Fibroblast of mammary gland (primary cell): ENCODE measurements around the gene RFX2.

Source experiments
- DNase-seq: peaks from one replicate; pipeline ENCODE4 v3.0.0-alpha.2; 2010; ENCODE audit warnings: low read depth
- H3K4me3 ChIP-seq: 2 replicates; pipeline ENCODE4 v1.5.1; 2011; ENCODE audit warnings: low read depth, mild to moderate bottlenecking, low read length, moderate library complexity; ENCODE audit not compliant: control insufficient read depth
- TF ChIP-seq, protein P1 (sequence below): conservative IDR thresholded peaks from 2 replicates; pipeline ENCODE4 v1.5.1; 2011; ENCODE audit warnings: low read depth, low read length, inconsistent platforms; ENCODE audit not compliant: control insufficient read depth, insufficient read depth

The RFX2 gene

DNA sequence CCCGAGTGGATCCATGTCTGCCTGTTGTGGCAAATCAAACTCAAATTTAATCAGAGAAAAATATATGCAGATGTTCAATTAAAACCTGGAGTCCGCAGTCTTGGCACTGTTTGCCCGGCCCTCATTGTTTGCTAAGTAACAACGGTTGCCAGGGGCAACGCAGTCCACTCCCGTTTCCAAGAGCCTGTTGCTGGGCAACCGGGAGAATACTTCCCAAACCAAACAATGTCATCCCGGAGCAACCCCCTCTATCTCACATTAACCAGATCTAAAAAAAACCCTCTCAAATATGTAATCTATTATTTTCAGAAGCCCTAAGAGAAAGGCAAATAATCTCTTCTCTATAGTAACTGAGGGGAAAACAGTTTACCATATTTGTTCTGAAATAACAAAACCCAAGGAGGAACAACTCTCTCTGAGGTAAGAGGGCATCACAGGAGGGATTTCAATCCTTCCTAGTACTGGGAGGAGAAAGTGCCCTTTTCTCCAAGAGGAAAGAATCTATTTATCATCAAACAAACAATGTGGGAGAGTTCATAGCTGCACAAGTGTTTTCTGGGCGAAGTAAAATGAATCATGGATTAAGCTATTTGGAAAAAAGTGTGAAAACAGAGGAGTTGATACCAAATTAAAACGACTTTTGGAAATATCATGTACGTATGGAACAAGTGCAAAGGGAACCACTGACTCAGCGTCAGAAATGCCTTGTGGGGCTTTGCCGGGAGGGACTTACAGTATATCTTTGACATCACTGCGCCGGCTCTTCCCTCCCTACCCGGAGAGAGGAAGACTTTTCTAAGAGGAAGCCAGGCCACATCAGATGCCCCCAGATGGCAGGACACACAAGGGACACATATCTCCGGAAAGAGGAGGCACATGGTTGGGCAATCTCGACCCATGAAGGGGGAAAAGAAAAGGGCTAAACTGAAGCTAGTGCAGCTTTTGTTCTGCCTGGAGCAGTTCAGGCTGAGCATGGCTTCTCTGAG is 43.3 kb downstream of the RFX2 start:
- peak; percentile 88 for DNase-seq
- no peak overlapping the region for H3K4me3 ChIP-seq
- TF ChIP-seq, protein P1, sequence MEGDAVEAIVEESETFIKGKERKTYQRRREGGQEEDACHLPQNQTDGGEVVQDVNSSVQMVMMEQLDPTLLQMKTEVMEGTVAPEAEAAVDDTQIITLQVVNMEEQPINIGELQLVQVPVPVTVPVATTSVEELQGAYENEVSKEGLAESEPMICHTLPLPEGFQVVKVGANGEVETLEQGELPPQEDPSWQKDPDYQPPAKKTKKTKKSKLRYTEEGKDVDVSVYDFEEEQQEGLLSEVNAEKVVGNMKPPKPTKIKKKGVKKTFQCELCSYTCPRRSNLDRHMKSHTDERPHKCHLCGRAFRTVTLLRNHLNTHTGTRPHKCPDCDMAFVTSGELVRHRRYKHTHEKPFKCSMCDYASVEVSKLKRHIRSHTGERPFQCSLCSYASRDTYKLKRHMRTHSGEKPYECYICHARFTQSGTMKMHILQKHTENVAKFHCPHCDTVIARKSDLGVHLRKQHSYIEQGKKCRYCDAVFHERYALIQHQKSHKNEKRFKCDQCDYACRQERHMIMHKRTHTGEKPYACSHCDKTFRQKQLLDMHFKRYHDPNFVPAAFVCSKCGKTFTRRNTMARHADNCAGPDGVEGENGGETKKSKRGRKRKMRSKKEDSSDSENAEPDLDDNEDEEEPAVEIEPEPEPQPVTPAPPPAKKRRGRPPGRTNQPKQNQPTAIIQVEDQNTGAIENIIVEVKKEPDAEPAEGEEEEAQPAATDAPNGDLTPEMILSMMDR = no peak

DNA sequence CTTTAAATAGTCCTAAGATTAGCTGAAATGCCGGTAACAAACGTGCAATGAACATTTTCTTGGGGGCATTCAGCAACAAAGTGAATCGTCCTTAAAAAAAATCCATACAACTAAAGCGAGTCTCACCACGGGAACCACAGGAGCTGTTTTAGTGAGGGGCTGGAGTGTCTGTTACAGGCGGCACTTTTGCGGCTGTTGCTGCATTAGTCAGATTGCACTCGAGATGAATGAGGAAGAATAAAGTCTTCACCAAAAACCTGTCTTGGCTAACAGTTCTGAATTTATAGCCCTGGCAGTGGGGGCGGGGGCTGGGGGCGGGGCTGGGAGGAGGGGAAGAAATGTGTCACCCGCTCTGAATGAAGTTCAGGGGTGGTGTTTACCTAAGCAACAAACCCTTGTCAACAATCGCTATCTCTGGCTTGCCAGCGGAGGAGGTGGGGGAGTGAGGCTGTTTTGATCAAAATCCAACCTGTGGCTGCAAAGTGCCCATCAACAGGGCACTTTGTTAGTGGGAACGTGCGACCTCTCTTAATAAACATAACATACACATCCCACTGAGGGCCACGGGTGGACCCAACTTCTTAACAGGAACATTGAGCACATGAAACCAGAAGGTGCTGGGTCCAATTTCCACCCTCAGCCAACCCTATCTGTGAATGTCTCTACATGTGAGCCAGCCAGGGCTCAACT is 44.5 kb downstream of the RFX2 start:
- H3K4me3 ChIP-seq = no peak overlapping the region
- TF ChIP-seq, protein P1 = no peak
- DNase-seq = peak; percentile 46

DNA sequence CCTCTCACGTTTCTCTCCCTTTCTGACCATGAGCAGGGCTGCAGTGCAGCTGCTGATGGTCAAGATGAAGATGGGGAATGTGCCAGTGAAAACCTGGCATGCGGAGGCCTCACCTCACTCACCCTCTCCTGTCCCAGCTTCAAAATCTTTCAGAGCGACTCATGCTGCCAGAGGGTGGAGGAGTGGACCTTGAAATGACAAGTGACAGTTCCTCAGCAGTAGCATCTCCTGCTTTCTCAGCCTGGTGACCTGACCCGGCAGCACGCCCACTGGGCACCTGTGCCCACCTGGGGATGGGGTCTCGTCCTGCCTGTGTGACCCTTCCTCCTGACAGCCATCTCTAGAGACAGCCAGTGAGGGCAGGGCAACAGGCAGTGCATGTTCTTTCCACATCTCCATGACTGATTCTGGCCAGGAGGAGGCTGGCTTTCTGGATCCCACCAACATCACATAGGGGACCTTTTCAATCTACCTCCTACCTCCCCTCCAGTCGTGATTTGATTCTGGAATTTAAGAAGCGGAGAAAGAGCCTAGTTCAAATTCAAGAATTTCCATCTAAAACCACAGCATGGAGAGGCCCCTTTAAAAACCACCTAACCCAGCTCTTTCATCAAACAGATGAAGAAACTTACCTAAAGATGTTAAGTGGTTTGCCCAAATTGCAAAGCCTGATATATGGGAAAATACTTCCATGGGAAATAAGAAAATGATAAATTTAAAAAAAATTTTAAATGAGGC is 45.8 kb downstream of the RFX2 start:
- TF ChIP-seq, protein P1 = no peak
- H3K4me3 ChIP-seq = no peak overlapping the region
- DNase-seq = no peak

DNA sequence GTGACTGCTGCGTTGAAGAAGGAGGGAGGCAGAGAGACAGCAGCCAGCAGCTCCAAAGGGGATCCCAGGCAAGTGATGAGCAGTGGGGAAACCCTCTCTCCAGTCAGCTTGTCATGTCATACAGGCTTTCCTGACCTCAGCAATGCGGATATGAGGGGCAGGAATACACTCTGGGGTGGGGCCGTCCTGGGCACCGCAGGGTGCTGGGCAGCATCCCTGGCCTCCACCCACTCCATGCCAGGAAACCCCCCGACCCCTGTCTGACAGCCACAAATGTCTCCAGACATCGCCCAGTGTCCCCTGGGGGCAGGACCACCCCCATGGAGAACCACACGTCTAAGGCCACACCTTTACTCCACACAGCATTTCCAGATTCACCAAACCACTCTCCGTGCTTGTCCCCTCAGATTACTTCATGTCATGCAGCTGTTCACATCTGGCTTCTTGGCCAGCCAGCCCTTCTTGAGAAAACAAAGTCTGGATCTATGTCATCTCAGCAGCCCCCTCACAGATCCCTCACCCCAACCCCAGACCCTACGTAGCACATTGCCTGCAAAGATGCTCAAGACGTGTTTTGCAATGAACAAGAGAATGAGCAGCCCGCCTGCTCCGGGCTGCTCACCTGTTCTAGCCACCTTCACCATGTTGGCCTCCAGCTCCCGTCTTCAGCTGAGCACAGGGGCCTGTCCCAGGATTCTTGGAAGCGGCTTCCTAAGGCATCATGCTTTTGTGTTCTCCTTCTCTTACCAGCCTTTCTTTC is 46.5 kb downstream of the RFX2 start:
- DNase-seq = no peak
- TF ChIP-seq, protein P1 = no peak
- H3K4me3 ChIP-seq = no peak overlapping the region

DNA sequence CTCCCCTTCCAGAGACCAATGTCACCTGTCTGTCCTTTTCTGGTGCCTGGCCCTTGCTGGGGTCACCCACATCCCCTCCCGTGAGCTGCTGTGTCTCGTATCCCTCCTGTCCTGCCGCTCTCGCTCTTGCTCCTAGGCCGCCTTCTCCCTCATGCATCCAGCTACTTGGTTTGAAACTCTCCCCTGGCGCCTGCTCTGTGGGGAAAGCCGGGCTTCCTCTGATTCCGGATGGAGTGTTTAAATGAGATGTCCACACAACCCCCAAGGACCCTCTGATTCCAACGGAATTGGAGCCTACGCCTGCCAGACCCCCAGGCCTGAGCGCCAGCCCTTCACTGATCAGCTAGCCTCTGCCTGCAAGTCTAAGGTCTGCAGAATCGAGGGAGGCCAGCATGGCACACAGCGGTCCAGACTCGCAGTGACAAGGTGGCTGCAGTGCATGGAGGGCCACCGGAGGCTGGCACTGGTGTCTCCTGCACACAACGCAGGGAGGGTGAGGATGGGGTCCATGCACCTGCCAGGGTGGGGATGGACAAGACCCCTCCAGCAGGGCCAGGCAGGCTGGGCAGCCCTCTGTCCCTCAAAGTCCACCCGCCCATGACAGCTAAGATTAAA is 47.2 kb downstream of the RFX2 start:
- no peak overlapping the region for H3K4me3 ChIP-seq
- DNase-seq = no peak
- TF ChIP-seq, protein P1 = no peak
